ENCODE measurements around the gene MBD6. TPM values are rescaled to one million over a fixed set of nuclear protein-coding genes. Genes with fewer than 3 reads are reported as not detected.
"Not testable (repeated sequence)": the region's sequence is repeated elsewhere in the genome, so short reads cannot be mapped to it uniquely, and the experiment has no call there.

MBD6 gene
- total and polyA plus RNA-seq, 2 of the 8 experiments (the other 6 are each of a cell fraction or from before 2014, with no cell fraction given), result 3.9 to 32.3 TPM

DNA sequence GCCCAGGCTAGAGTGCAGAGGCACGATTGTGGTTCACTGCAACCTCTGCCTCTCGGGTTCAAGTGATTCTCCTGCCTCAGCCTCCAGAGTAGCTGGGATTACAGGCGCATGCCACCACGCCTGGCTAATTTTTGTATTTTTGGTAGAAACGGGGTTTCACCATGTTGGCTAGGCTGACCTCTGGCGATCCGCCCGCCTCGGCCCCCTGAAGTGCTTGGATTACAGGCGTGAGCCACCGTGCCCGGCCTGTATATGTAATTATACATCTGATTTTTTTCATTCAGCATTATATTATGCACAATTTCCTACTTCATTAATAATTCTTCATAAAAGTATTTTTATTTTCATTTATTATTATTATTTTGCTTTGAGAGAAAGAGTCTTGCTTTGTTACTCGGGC, 47.8 kb downstream of the MBD6 start:
- H4K20me1 ChIP-seq (replicated peaks in 1 of 2; ENCODE audit: control insufficient read depth in 1 of 2, insufficient read depth in 2 of 2, low read length in 2 of 2); H2BK5ac ChIP-seq (ENCODE audit: low read depth, low read length); H2BK20ac ChIP-seq (ENCODE audit: low read length); H3K9me3 ChIP-seq (ENCODE audit: insufficient read depth in 2 of 2, low read depth in 1 of 2, low read length in 1 of 2); H3K79me2 ChIP-seq (ENCODE audit: control insufficient read depth in 1 of 2, insufficient read depth in 2 of 2, low read length in 2 of 2); H3K14ac ChIP-seq (ENCODE audit: insufficient read length); H3K23ac ChIP-seq (ENCODE audit: insufficient read length); FAIRE-seq; H3K4me1 ChIP-seq (replicated peaks in 1 of 4; ENCODE audit: control insufficient read depth in 3 of 4, insufficient read depth in 4 of 4, low read length in 3 of 4); H4K91ac ChIP-seq (replicated peaks; ENCODE audit: insufficient read length, low read length); H2BK120ac ChIP-seq (replicated peaks; ENCODE audit: low read depth, low read length); H3K18ac ChIP-seq (ENCODE audit: extremely low read depth, low read length); H3K27me3 ChIP-seq (replicated peaks in 1 of 4; ENCODE audit: control insufficient read depth in 3 of 4, extremely low read depth in 1 of 4, insufficient read depth in 3 of 4, low read length in 3 of 4); H4K5ac ChIP-seq (ENCODE audit: insufficient read length, low read depth, low read length); H3K56ac ChIP-seq (replicated peaks; ENCODE audit: insufficient read length, low read depth, low read length); H2AK5ac ChIP-seq (ENCODE audit: low read depth, low read length); H3K27ac ChIP-seq (ENCODE audit: low read depth, low read length); H2AFZ ChIP-seq (ENCODE audit: low read length); H3K4me2 ChIP-seq (ENCODE audit: insufficient read depth in 1 of 2, low read depth in 2 of 2, low read length in 2 of 2); H4K8ac ChIP-seq (ENCODE audit: extremely low read depth, insufficient read depth, low read length); H3K4ac ChIP-seq (replicated peaks; ENCODE audit: insufficient read length, low read depth, low read length); DNase-seq (ENCODE audit: low read depth in 1 of 2, low spot score in 2 of 2); H3K9ac ChIP-seq (replicated peaks in 1 of 4; ENCODE audit: extremely low read depth in 1 of 4, low read depth in 3 of 4, low read length in 3 of 4); H3K79me1 ChIP-seq (ENCODE audit: low read depth, low read length); H3K4me3 ChIP-seq (ENCODE audit: extremely low read depth in 1 of 4, insufficient read depth in 2 of 4, low read depth in 3 of 4, low read length in 4 of 4); H3K23me2 ChIP-seq (ENCODE audit: low read depth, low read length); H2BK12ac ChIP-seq (ENCODE audit: low read depth, low read length); H2BK15ac ChIP-seq (ENCODE audit: low read length): not testable (repeated sequence)
- ChIA-PET POLR2A (ENCODE audit: partially characterized antibody) (interaction anchor here (0.7 to 1.3 kb wide), 4 partner anchors 20 to 53 kb away, joined by 3 to 4 read pairs (median 3); partner anchors contain the start of gene PIP4K2C), CTCF (ENCODE audit: partially characterized antibody) (interaction anchor here (0.8 to 6.1 kb wide), 4 partner anchors 14 to 155 kb away, joined by 3 to 62 read pairs (median 4); no protein-coding TSS in a partner anchor)
- 94% methylated on average over 13 of the region's 13 CpGs; no CpG with 5 or more reads in 1 of the 2 experiments for WGBS, 2 experiments (ENCODE audit: extremely low coverage in 1 of 2, insufficient coverage in 1 of 2, insufficient read length in 1 of 2, insufficient replicate concordance in 2 of 2, low coverage in 1 of 2, low lambda C conversion rate in 2 of 2, missing lambda C conversion rate in 1 of 2)
- H3K36me3 ChIP-seq (ENCODE audit: control insufficient read depth in 2 of 4, insufficient read depth in 4 of 4, low read length in 3 of 4), result peaks cover 14 to 67% (median 43%) of the 10 kb centered on the region in 4 experiments

Data from H1 (cell line).